Measurements from ENCODE around the gene SLC35G2.
"Not testable (repeated sequence)": the region's sequence is repeated elsewhere in the genome, so short reads cannot be mapped to it uniquely, and the experiment has no call there.

The SLC35G2 gene

GRCh38 chr3:136885357-136886213 lies 66.7 kb downstream of the SLC35G2 start:
- peak; percentile 41 for DNase-seq (ENCODE audit: low spot score)

GRCh38 chr3:136889947-136890346 lies 71.0 kb downstream of the SLC35G2 start:
- DNase-seq (ENCODE audit: low spot score), result no peak

GRCh38 chr3:136891934-136892855 lies 73.3 kb downstream of the SLC35G2 start:
- DNase-seq (ENCODE audit: low spot score), result no peak

- DNase-seq (ENCODE audit: low spot score), result no peak
Measured at GRCh38 chr3:136893848-136894443, 75.0 kb downstream of the SLC35G2 start.

GRCh38 chr3:136897171-136897570 lies 78.2 kb downstream of the SLC35G2 start:
- not testable (repeated sequence) for DNase-seq (ENCODE audit: low spot score)

- no peak for DNase-seq (ENCODE audit: low spot score)
Measured at GRCh38 chr3:136898549-136898948, 79.6 kb downstream of the SLC35G2 start.

- DNase-seq (ENCODE audit: low spot score), result no peak
Measured at GRCh38 chr3:136898954-136899353, 80.0 kb downstream of the SLC35G2 start.

- DNase-seq (ENCODE audit: low spot score), result no peak
Measured at GRCh38 chr3:136899622-136900158, 80.8 kb downstream of the SLC35G2 start.

GRCh38 chr3:136900694-136901093 lies 81.8 kb downstream of the SLC35G2 start:
- DNase-seq (ENCODE audit: low spot score), result peak; percentile 44

GRCh38 chr3:136901391-136901790 lies 82.5 kb downstream of the SLC35G2 start:
- DNase-seq (ENCODE audit: low spot score), result no peak

GRCh38 chr3:136902530-136902929 lies 83.6 kb downstream of the SLC35G2 start:
- peak; percentile 44 for DNase-seq (ENCODE audit: low spot score)

- DNase-seq (ENCODE audit: low spot score), result no peak
Measured at GRCh38 chr3:136903899-136904298, 85.0 kb downstream of the SLC35G2 start.

- DNase-seq (ENCODE audit: low spot score), result no peak
Measured at GRCh38 chr3:136904746-136905145, 85.8 kb downstream of the SLC35G2 start.

Data from NAMALWA (cell line).